Natural killer cell treated with Interleukin-12 subunit alpha and Interleukin-12 subunit beta and Interleukin-15 and Interleukin-18, amount 100 ng/mL, for 72 hours (primary cell): ENCODE results near the gene MYO15A. TPM values are rescaled to one million over a fixed set of nuclear protein-coding genes. Genes with fewer than 3 reads are reported as not detected.

ENCODE experiments used
- ATAC-seq, 2 donors: fragments of 150-1000 bp; cut with Tn5 transposase in 1 of 2; sonication (Bioruptor Pico), chemical (Tn5 transposase) in 1 of 2; 2 replicates each; pipeline ENCODE4 v1.10.0; 2021
- DNase-seq: peaks from one replicate; pipeline ENCODE4 v3.0.0; 2022; ENCODE audit warnings: low spot score
- H3K27ac Mint-ChIP-seq, 2 donors: 1 replicate in 1 of 2; 2 replicates in 1 of 2; pipeline ENCODE4 v1.8.0; 2022; ENCODE audit warnings: mixed read lengths in 2 of 2, mild to moderate bottlenecking in 1 of 2, moderate library complexity in 1 of 2
- H3K27me3 Mint-ChIP-seq, 2 donors: 1 replicate in 1 of 2; 2 replicates in 1 of 2; pipeline ENCODE4 v1.8.0; 2022; ENCODE audit warnings: mixed read lengths in 2 of 2
- H3K36me3 Mint-ChIP-seq: one replicate; pipeline ENCODE4 v1.8.0; 2022; ENCODE audit warnings: mixed read lengths
- H3K4me1 Mint-ChIP-seq, 2 donors: 1 replicate in 1 of 2; 2 replicates in 1 of 2; pipeline ENCODE4 v1.8.0; 2022; ENCODE audit warnings: low read depth in 2 of 2, mixed read lengths in 2 of 2, mild to moderate bottlenecking in 1 of 2
- H3K4me3 Mint-ChIP-seq: one replicate; pipeline ENCODE4 v1.8.0; 2022; ENCODE audit warnings: mixed read lengths
- H3K9me3 Mint-ChIP-seq: 2 replicates; pipeline ENCODE4 v1.8.0; 2022; ENCODE audit warnings: mixed read lengths
- total RNA-seq, 2 donors: library from RNA; stranded (reverse); gene quantifications; one replicate each; pipeline ENCODE4 v1.2.3, GENCODE V29; 2022

MYO15A gene
- total RNA-seq, 2 donors from 2014 or later = 1.0 to 2.0 TPM

GRCh38 chr17:18109935-18110485 lies 1.5 kb downstream of the MYO15A start:
- peak in 1 of 2 donors; percentile 17 for ATAC-seq
- Mint-ChIP-seq H3K27me3 (no peaks in the 10 kb centered on the region), H3K27ac (peak overlapping the region in 1 of 2 donors; percentile 33), H3K4me1 (peaks cover 4 to 6% of the 10 kb centered on the region in 2 donors), H3K36me3 (no peaks in the 10 kb centered on the region), H3K9me3 (no peaks in the 10 kb centered on the region), H3K4me3 (no peak overlapping the region)
- DNase-seq = no peak

- DNase-seq = no peak
- H3K4me1 Mint-ChIP-seq = peaks cover 4 to 6% of the 10 kb centered on the region in 2 donors
- H3K27me3 Mint-ChIP-seq = no peaks in the 10 kb centered on the region
- ATAC-seq = no peak
- H3K4me3 Mint-ChIP-seq = no peak overlapping the region
- H3K9me3 Mint-ChIP-seq = no peaks in the 10 kb centered on the region
- peak overlapping the region in 1 of 2 donors; percentile 33 for H3K27ac Mint-ChIP-seq
- no peaks in the 10 kb centered on the region for H3K36me3 Mint-ChIP-seq
Measured at GRCh38 chr17:18110636-18111145, 2.1 kb downstream of the MYO15A start.

GRCh38 chr17:18111330-18111971 lies 2.9 kb downstream of the MYO15A start:
- H3K9me3 Mint-ChIP-seq = no peaks in the 10 kb centered on the region
- ATAC-seq (no peak), DNase-seq (no peak)
- H3K36me3 Mint-ChIP-seq = no peaks in the 10 kb centered on the region
- H3K27ac Mint-ChIP-seq = peak overlapping the region in 1 of 2 donors; percentile 2
- no peak overlapping the region for H3K4me3 Mint-ChIP-seq
- no peaks in the 10 kb centered on the region for H3K27me3 Mint-ChIP-seq
- peaks cover 4 to 6% of the 10 kb centered on the region in 2 donors for H3K4me1 Mint-ChIP-seq

- Mint-ChIP-seq H3K27ac (no peak overlapping the region), H3K36me3 (no peaks in the 10 kb centered on the region), H3K4me3 (no peak overlapping the region), H3K4me1 (peaks cover 4 to 6% of the 10 kb centered on the region in 2 donors), H3K27me3 (no peaks in the 10 kb centered on the region), H3K9me3 (no peaks in the 10 kb centered on the region)
- DNase-seq = no peak
- no peak for ATAC-seq
Measured at GRCh38 chr17:18115517-18115916, 7.0 kb downstream of the MYO15A start.

GRCh38 chr17:18116078-18116477 lies 7.5 kb downstream of the MYO15A start:
- Mint-ChIP-seq H3K9me3 (no peaks in the 10 kb centered on the region), H3K4me1 (peaks cover 3 to 4% of the 10 kb centered on the region in 2 donors), H3K27me3 (no peaks in the 10 kb centered on the region), H3K4me3 (no peak overlapping the region), H3K27ac (no peak overlapping the region), H3K36me3 (no peaks in the 10 kb centered on the region)
- ATAC-seq = no peak
- no peak for DNase-seq

GRCh38 chr17:18117533-18117932 lies 9.0 kb downstream of the MYO15A start:
- H3K27me3 Mint-ChIP-seq = no peaks in the 10 kb centered on the region
- DNase-seq (no peak), ATAC-seq (no peak)
- H3K9me3 Mint-ChIP-seq = no peaks in the 10 kb centered on the region
- peaks cover 3 to 4% of the 10 kb centered on the region in 2 donors for H3K4me1 Mint-ChIP-seq
- H3K27ac Mint-ChIP-seq = no peak overlapping the region
- no peaks in the 10 kb centered on the region for H3K36me3 Mint-ChIP-seq
- H3K4me3 Mint-ChIP-seq = no peak overlapping the region

GRCh38 chr17:18117982-18118975 lies 9.7 kb downstream of the MYO15A start:
- no peaks in the 10 kb centered on the region for H3K9me3 Mint-ChIP-seq
- no peak overlapping the region for H3K27ac Mint-ChIP-seq
- H3K27me3 Mint-ChIP-seq = no peaks in the 10 kb centered on the region
- no peak for DNase-seq
- no peak overlapping the region for H3K4me3 Mint-ChIP-seq
- peaks cover 3 to 4% of the 10 kb centered on the region in 2 donors for H3K4me1 Mint-ChIP-seq
- no peaks in the 10 kb centered on the region for H3K36me3 Mint-ChIP-seq
- no peak for ATAC-seq

GRCh38 chr17:18119166-18119745 lies 10.7 kb downstream of the MYO15A start:
- H3K4me1 Mint-ChIP-seq = peaks cover 3 to 4% of the 10 kb centered on the region in 2 donors
- no peak overlapping the region for H3K27ac Mint-ChIP-seq
- no peaks in the 10 kb centered on the region for H3K27me3 Mint-ChIP-seq
- H3K9me3 Mint-ChIP-seq = no peaks in the 10 kb centered on the region
- DNase-seq (no peak), ATAC-seq (no peak)
- H3K4me3 Mint-ChIP-seq = no peak overlapping the region
- no peaks in the 10 kb centered on the region for H3K36me3 Mint-ChIP-seq

- ATAC-seq = no peak
- H3K36me3 Mint-ChIP-seq = no peaks in the 10 kb centered on the region
- no peaks in the 10 kb centered on the region for H3K27me3 Mint-ChIP-seq
- H3K4me1 Mint-ChIP-seq = peaks cover 0 to under 1% of the 10 kb centered on the region in 2 donors
- H3K4me3 Mint-ChIP-seq = no peak overlapping the region
- no peaks in the 10 kb centered on the region for H3K9me3 Mint-ChIP-seq
- no peak overlapping the region for H3K27ac Mint-ChIP-seq
- no peak for DNase-seq
Measured at GRCh38 chr17:18119938-18120337, 11.4 kb downstream of the MYO15A start.

GRCh38 chr17:18120461-18121017 lies 12.0 kb downstream of the MYO15A start:
- DNase-seq = no peak
- Mint-ChIP-seq H3K27me3 (no peaks in the 10 kb centered on the region), H3K9me3 (no peaks in the 10 kb centered on the region), H3K36me3 (no peaks in the 10 kb centered on the region), H3K4me1 (no peaks in the 10 kb centered on the region), H3K27ac (no peak overlapping the region), H3K4me3 (no peak overlapping the region)
- no peak for ATAC-seq

- H3K36me3 Mint-ChIP-seq = no peaks in the 10 kb centered on the region
- ATAC-seq (no peak), DNase-seq (no peak)
- H3K4me1 Mint-ChIP-seq = no peaks in the 10 kb centered on the region
- H3K27me3 Mint-ChIP-seq = no peaks in the 10 kb centered on the region
- no peaks in the 10 kb centered on the region for H3K9me3 Mint-ChIP-seq
- H3K4me3 Mint-ChIP-seq = no peak overlapping the region
- no peak overlapping the region for H3K27ac Mint-ChIP-seq
Measured at GRCh38 chr17:18121144-18121910, 12.8 kb downstream of the MYO15A start.

- Mint-ChIP-seq H3K36me3 (no peaks in the 10 kb centered on the region), H3K4me1 (no peaks in the 10 kb centered on the region), H3K27ac (no peak overlapping the region), H3K27me3 (no peaks in the 10 kb centered on the region), H3K9me3 (no peaks in the 10 kb centered on the region), H3K4me3 (no peak overlapping the region)
- DNase-seq = no peak
- ATAC-seq = no peak
Measured at GRCh38 chr17:18122990-18123753, 14.6 kb downstream of the MYO15A start.
